Caco-2 (cell line): ENCODE results near the gene COL15A1. TPM values are rescaled to one million over a fixed set of nuclear protein-coding genes. Genes with fewer than 3 reads are reported as not detected.

Experiments
- BruUV-seq: library from RNA; stranded (reverse); fragments of 400-500 nt; replicated peaks from 2 replicates; lab custom pipeline; 2021; lab: Mats Ljungman, UMichigan
- CTCF ChIA-PET: fragments of 300-600 bp; sonication (Branson Sonifier 250); formaldehyde crosslinking; loops from one replicate; lab custom pipeline; 2022; ENCODE audit warnings: antibody characterized with exemption; lab: Charles Lee
- POLR2A ChIA-PET: fragments of 300-600 bp; sonication (Branson Sonifier 250); formaldehyde crosslinking; loops from one replicate; lab custom pipeline; 2022; ENCODE audit warnings: antibody characterized with exemption; lab: Charles Lee
- DNase-seq, 2 experiments: peaks; one replicate each; pipeline versions ENCODE4 v3.0.0 to v3.0.0-alpha.2; 2020 to 2022
- H3K27me3 ChIP-seq: replicated peaks from 2 replicates; pipeline ENCODE4 v1.6.0; 2011; ENCODE audit warnings: low read length; ENCODE audit not compliant: control insufficient read depth, insufficient read depth
- H3K36me3 ChIP-seq: 2 replicates; pipeline ENCODE4 v1.5.1; 2011; ENCODE audit warnings: low read length; ENCODE audit not compliant: control insufficient read depth, insufficient read depth
- H3K4me1 ChIP-seq: fragments of 250-450 bp; sonication (Bioruptor Pico); 2 replicates; pipeline ENCODE4 v1.5.1; 2020; ENCODE audit warnings: mild to moderate bottlenecking
- H3K4me3 ChIP-seq: 2 replicates; pipeline ENCODE4 v1.5.1; 2011; ENCODE audit warnings: low read depth, mild to moderate bottlenecking, control low read depth, low read length
- H3K9me3 ChIP-seq: fragments of 250-450 bp; sonication (Bioruptor Pico); 2 replicates; pipeline ENCODE4 v1.5.1; 2020; ENCODE audit warnings: mild to moderate bottlenecking, moderate library complexity
- H3K27ac Mint-ChIP-seq: one replicate; pipeline ENCODE4 v1.8.0; 2022; ENCODE audit warnings: mixed read lengths; ENCODE audit not compliant: unreplicated experiment
- H3K27me3 Mint-ChIP-seq: one replicate; pipeline ENCODE4 v1.8.0; 2022; ENCODE audit warnings: mixed read lengths; ENCODE audit not compliant: insufficient read depth, unreplicated experiment
- H3K36me3 Mint-ChIP-seq: one replicate; pipeline ENCODE4 v1.8.0; 2022; ENCODE audit warnings: mild to moderate bottlenecking, mixed read lengths; ENCODE audit not compliant: insufficient read depth, unreplicated experiment
- H3K4me1 Mint-ChIP-seq: one replicate; pipeline ENCODE4 v1.8.0; 2022; ENCODE audit warnings: low read depth, mixed read lengths; ENCODE audit not compliant: unreplicated experiment
- H3K4me3 Mint-ChIP-seq: one replicate; pipeline ENCODE4 v1.8.0; 2022; ENCODE audit warnings: mild to moderate bottlenecking, moderate library complexity, mixed read lengths; ENCODE audit not compliant: unreplicated experiment
- H3K9me3 Mint-ChIP-seq: one replicate; pipeline ENCODE4 v1.8.0; 2022; ENCODE audit warnings: mixed read lengths; ENCODE audit not compliant: unreplicated experiment
- CTCF ChIP-seq, 2 experiments: fragments of 200-600 bp in 1 of 2; IDR thresholded peaks; 1 replicate in 1 of 2; 2 replicates in 1 of 2; pipeline versions ENCODE4 v1.5.1 to v1.8.0; 2011 to 2022; ENCODE audit warnings: antibody characterized with exemption in 1 of 2, control low read depth in 1 of 2, inconsistent platforms in 1 of 2, low read depth in 1 of 2, low read length in 1 of 2, mild to moderate bottlenecking in 1 of 2, moderate library complexity in 1 of 2; ENCODE audit not compliant: insufficient read depth in 1 of 2, severe bottlenecking in 1 of 2, unreplicated experiment in 1 of 2
- intact Hi-C: fragments of 100-400 bp; cut with micrococcal nuclease; formaldehyde crosslinking; loops from one replicate; pipeline ENCODE4 v1.10.0; 2022; ENCODE audit not compliant: unreplicated experiment
- total RNA-seq: library from RNA; stranded (reverse); gene quantifications from 2 replicates; pipeline ENCODE4 v1.2.3, GENCODE V29; 2022

COL15A1 gene
- total RNA-seq, 1 experiment from 2014 or later = not detected

- Histone ChIP-seq H3K27me3 (no peaks in the 10 kb centered on the region), H3K4me1 (no peaks in the 10 kb centered on the region), H3K9me3 (no peaks in the 10 kb centered on the region), H3K4me3 (no peak overlapping the region), H3K36me3 (no peaks in the 10 kb centered on the region)
- Mint-ChIP-seq H3K27ac (no peak overlapping the region), H3K36me3 (no peaks in the 10 kb centered on the region), H3K4me3 (no peak overlapping the region), H3K27me3 (peaks cover 17% of the 10 kb centered on the region), H3K9me3 (no peaks in the 10 kb centered on the region), H3K4me1 (no peaks in the 10 kb centered on the region)
- no TSS peak for BruUV-seq
- POLR2A ChIA-PET = no interaction called here
- no peak for DNase-seq
- no peak for TF ChIP-seq CTCF (IDR thresholded peaks at IDR 0.05; ENCODE audit: insufficient read depth in 1 of 2, low read depth in 1 of 2, low read length in 1 of 2, severe bottlenecking in 1 of 2, unreplicated experiment in 1 of 2)
- CTCF ChIA-PET = no interaction called here
- intact Hi-C loops = no loop called here
These were observed 83.7 kb downstream of the COL15A1 start for GRCh38 chr9:99027443-99027842.

GRCh38 chr9:99029083-99029645, 85.5 kb downstream of the COL15A1 start:
- Mint-ChIP-seq H3K27ac (no peak overlapping the region), H3K9me3 (no peaks in the 10 kb centered on the region), H3K27me3 (peaks cover 16% of the 10 kb centered on the region), H3K4me3 (no peak overlapping the region), H3K4me1 (no peaks in the 10 kb centered on the region), H3K36me3 (no peaks in the 10 kb centered on the region)
- Histone ChIP-seq H3K4me3 (no peak overlapping the region), H3K4me1 (no peaks in the 10 kb centered on the region), H3K27me3 (no peaks in the 10 kb centered on the region), H3K9me3 (no peaks in the 10 kb centered on the region), H3K36me3 (no peaks in the 10 kb centered on the region)
- intact Hi-C loops = no loop called here
- BruUV-seq = no TSS peak
- ChIA-PET CTCF (no interaction called here), POLR2A (no interaction called here)
- DNase-seq = no peak
- TF ChIP-seq CTCF (IDR thresholded peaks at IDR 0.05; ENCODE audit: insufficient read depth in 1 of 2, low read depth in 1 of 2, low read length in 1 of 2, severe bottlenecking in 1 of 2, unreplicated experiment in 1 of 2) = no peak

- H3K36me3 ChIP-seq = no peaks in the 10 kb centered on the region
- H3K9me3 Mint-ChIP-seq = no peaks in the 10 kb centered on the region
- ChIA-PET CTCF (no interaction called here), POLR2A (no interaction called here)
- H3K27me3 ChIP-seq = no peaks in the 10 kb centered on the region
- no peak overlapping the region for H3K4me3 Mint-ChIP-seq
- H3K36me3 Mint-ChIP-seq = no peaks in the 10 kb centered on the region
- DNase-seq = no peak
- H3K27me3 Mint-ChIP-seq = peaks cover 16% of the 10 kb centered on the region
- H3K27ac Mint-ChIP-seq = no peak overlapping the region
- intact Hi-C loops = no loop called here
- no peaks in the 10 kb centered on the region for H3K4me1 ChIP-seq
- no TSS peak for BruUV-seq
- TF ChIP-seq CTCF (IDR thresholded peaks at IDR 0.05; ENCODE audit: insufficient read depth in 1 of 2, low read depth in 1 of 2, low read length in 1 of 2, severe bottlenecking in 1 of 2, unreplicated experiment in 1 of 2) = no peak
- H3K4me1 Mint-ChIP-seq = no peaks in the 10 kb centered on the region
- no peaks in the 10 kb centered on the region for H3K9me3 ChIP-seq
- H3K4me3 ChIP-seq = no peak overlapping the region
These were observed 86.4 kb downstream of the COL15A1 start for GRCh38 chr9:99030092-99030511.
